ENCODE measurements around the gene XPR1. TPM values are rescaled to one million over a fixed set of nuclear protein-coding genes. Genes with fewer than 3 reads are reported as not detected.
"Not testable (repeated sequence)": the region's sequence is repeated elsewhere in the genome, so short reads cannot be mapped to it uniquely, and the experiment has no call there.

Gene XPR1
- total RNA-seq, 4 donors from 2014 or later: 17.2 to 28.3 (median 26.6) TPM

- TF ChIP-seq POLR2AphosphoS5 (IDR thresholded peaks at IDR 0.05): no peak
- TF ChIP-seq EP300 (IDR thresholded peaks at IDR 0.05): no peak
- no peak for TF ChIP-seq CTCF (IDR thresholded peaks at IDR 0.05)
- no peak for TF ChIP-seq POLR2A (IDR thresholded peaks at IDR 0.05)
- Histone ChIP-seq H3K27ac (no peak overlapping the region), H3K4me1 (peaks cover 0 to 8% (median 0%) of the 10 kb centered on the region in 3 donors), H3K36me3 (peaks cover 0 to 14% of the 10 kb centered on the region in 2 donors), H3K4me3 (no peak overlapping the region), H3K9me3 (no peaks in the 10 kb centered on the region), H3K27me3 (no peaks in the 10 kb centered on the region)
- no peak for ATAC-seq
- WGBS, 2 donors (ENCODE audit: low coverage in 1 of 2): 84 to 90% methylated on average over 4 to 5 of the region's 5 CpGs
Observed at GRCh38 chr1:180787628-180788307, 155.9 kb downstream of the XPR1 start.

- no peak overlapping the region for H3K4me3 ChIP-seq
- H3K27ac ChIP-seq: no peak overlapping the region
- H3K36me3 ChIP-seq: peaks cover 0 to 14% of the 10 kb centered on the region in 2 donors
- H3K9me3 ChIP-seq: no peaks in the 10 kb centered on the region
- H3K4me1 ChIP-seq: peaks cover 0 to 8% (median 0%) of the 10 kb centered on the region in 3 donors
- ATAC-seq: no peak
- no peaks in the 10 kb centered on the region for H3K27me3 ChIP-seq
- TF ChIP-seq POLR2A (IDR thresholded peaks at IDR 0.05) (no peak), CTCF (IDR thresholded peaks at IDR 0.05) (no peak), POLR2AphosphoS5 (IDR thresholded peaks at IDR 0.05) (no peak), EP300 (IDR thresholded peaks at IDR 0.05) (no peak)
Observed at GRCh38 chr1:180789460-180789859, 157.6 kb downstream of the XPR1 start.

GRCh38 chr1:180791152-180791551 lies 159.3 kb downstream of the XPR1 start:
- 90 to 92% methylated on average over 2 of the region's 2 CpGs for WGBS, 2 donors (ENCODE audit: low coverage in 1 of 2)
- H3K27ac ChIP-seq, H3K4me1 ChIP-seq, H3K9me3 ChIP-seq, H3K27me3 ChIP-seq, H3K4me3 ChIP-seq, ATAC-seq: not testable (repeated sequence)
- H3K36me3 ChIP-seq: peaks cover 0 to 14% of the 10 kb centered on the region in 2 donors

GRCh38 chr1:180791806-180792205 lies 160.0 kb downstream of the XPR1 start:
- Histone ChIP-seq H3K27ac (no peak overlapping the region), H3K4me3 (no peak overlapping the region), H3K27me3 (no peaks in the 10 kb centered on the region), H3K36me3 (peaks cover 0 to 14% of the 10 kb centered on the region in 2 donors), H3K4me1 (peaks cover 0 to 4% (median 0%) of the 10 kb centered on the region in 3 donors), H3K9me3 (no peaks in the 10 kb centered on the region)
- no peak for TF ChIP-seq CTCF (IDR thresholded peaks at IDR 0.05)
- no peak for TF ChIP-seq POLR2A (IDR thresholded peaks at IDR 0.05)
- no peak for TF ChIP-seq POLR2AphosphoS5 (IDR thresholded peaks at IDR 0.05)
- TF ChIP-seq EP300 (IDR thresholded peaks at IDR 0.05): no peak
- 51 to 90% methylated on average over 2 to 3 of the region's 3 CpGs for WGBS, 2 donors (ENCODE audit: low coverage in 1 of 2)
- ATAC-seq: no peak

GRCh38 chr1:180793451-180793850 lies 161.6 kb downstream of the XPR1 start:
- peaks cover 0 to 4% (median 0%) of the 10 kb centered on the region in 3 donors for H3K4me1 ChIP-seq
- no peak overlapping the region for H3K27ac ChIP-seq
- H3K36me3 ChIP-seq: peaks cover 0 to 10% of the 10 kb centered on the region in 2 donors
- no peak overlapping the region for H3K4me3 ChIP-seq
- no peak for ATAC-seq
- no peaks in the 10 kb centered on the region for H3K9me3 ChIP-seq
- no peak for TF ChIP-seq EP300 (IDR thresholded peaks at IDR 0.05)
- no peak for TF ChIP-seq POLR2AphosphoS5 (IDR thresholded peaks at IDR 0.05)
- no peak for TF ChIP-seq CTCF (IDR thresholded peaks at IDR 0.05)
- no peak for TF ChIP-seq POLR2A (IDR thresholded peaks at IDR 0.05)
- H3K27me3 ChIP-seq: no peaks in the 10 kb centered on the region
- 68 to 71% methylated on average over 2 of the region's 2 CpGs for whole genome bisulfite sequencing, 2 donors (ENCODE audit: low coverage in 1 of 2)

All from gastroesophageal sphincter (tissue), 4 donors.